Measurements from ENCODE around the gene COPS6. TPM values are rescaled to one million over a fixed set of nuclear protein-coding genes. Genes with fewer than 3 reads are reported as not detected.

The COPS6 gene
- total and polyA plus RNA-seq, 2 donors (not counting 1 experiment from before 2014, with no cell fraction given), result 76.5 to 79.6 TPM

DNA sequence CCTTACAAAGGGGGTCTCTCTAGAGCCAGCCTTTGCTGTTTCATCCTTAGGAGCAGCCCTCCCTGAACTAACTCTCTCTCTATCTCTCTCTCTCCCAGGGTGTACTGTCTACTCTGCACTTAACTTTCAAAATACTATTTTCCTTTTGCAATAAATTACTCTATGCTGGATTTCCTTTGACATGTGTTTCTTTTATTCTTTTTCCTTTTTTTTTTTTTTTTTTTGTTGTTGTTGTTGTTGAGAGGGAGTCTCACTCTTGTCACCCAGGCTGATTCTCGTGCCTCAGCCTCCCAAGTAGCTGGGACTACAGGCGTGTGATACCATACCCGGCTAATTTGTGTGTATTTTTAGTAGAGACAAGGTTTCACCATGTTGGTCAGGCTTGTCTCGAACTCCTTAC, 5.8 kb upstream of the COPS6 start:
- Histone ChIP-seq H3K27ac (ENCODE audit: low read length in 2 of 2) (peak overlapping the region; percentile 31 to 91), H3K4me3 (ENCODE audit: control extremely low read depth in 1 of 5, extremely low read depth in 1 of 5, insufficient read depth in 1 of 5, low read depth in 2 of 5, low read length in 4 of 5) (peak overlapping the region in 1 of 5 experiments; percentile 70), H4K20me1 (ENCODE audit: control insufficient read depth, insufficient read depth, low read length, poor library complexity, severe bottlenecking) (peaks cover 20% of the 10 kb centered on the region), H2AFZ (ENCODE audit: insufficient read depth, low read depth, low read length, poor library complexity, severe bottlenecking) (no peak overlapping the region), H3K27me3 (replicated peaks in 1 of 4; ENCODE audit: control extremely low read depth in 1 of 4, control insufficient read depth in 3 of 4, insufficient read depth in 4 of 4, low read length in 3 of 4) (no peaks in the 10 kb centered on the region), H3K36me3 (replicated peaks in 1 of 2; ENCODE audit: control extremely low read depth in 1 of 2, control insufficient read depth in 1 of 2, extremely low read depth in 1 of 2, insufficient read depth in 2 of 2, low read length in 1 of 2) (peaks cover 1 to 11% of the 10 kb centered on the region in 2 experiments), H3K79me2 (ENCODE audit: control insufficient read depth, insufficient read depth, low read length) (peaks cover 37% of the 10 kb centered on the region), H3K9me3 (ENCODE audit: control extremely low read depth in 1 of 3, control insufficient read depth in 2 of 3, insufficient read depth in 1 of 3, low read length in 2 of 3) (no peaks in the 10 kb centered on the region), H3K4me1 (ENCODE audit: control insufficient read depth in 2 of 2, insufficient read depth in 2 of 2, low read length in 2 of 2) (peaks cover 18 to 26% of the 10 kb centered on the region in 2 donors), H3K4me2 (replicated peaks; ENCODE audit: low read depth, low read length, poor library complexity, severe bottlenecking) (peak overlapping the region; percentile 72), H3K9ac (ENCODE audit: low read length) (peak overlapping the region; percentile 73)
- POLR2A ChIA-PET, result interaction anchor here (0.5 to 2.1 kb wide), 13 partner anchors 18 to 1168 kb away, joined by 3 to 19 read pairs (median 4); partner anchors contain the start of genes AP4M1, LAMTOR4, MBLAC1 and MCM7
- Mint-ChIP-seq H3K4me3 (peak overlapping the region; percentile 86), H3K27me3 (no peaks in the 10 kb centered on the region), H3K4me1 (peaks cover 36% of the 10 kb centered on the region), H3K27ac (peak overlapping the region; percentile 91), H3K9me3 (ENCODE audit: insufficient read depth) (no peaks in the 10 kb centered on the region)
- TF ChIP-seq, protein P1, sequence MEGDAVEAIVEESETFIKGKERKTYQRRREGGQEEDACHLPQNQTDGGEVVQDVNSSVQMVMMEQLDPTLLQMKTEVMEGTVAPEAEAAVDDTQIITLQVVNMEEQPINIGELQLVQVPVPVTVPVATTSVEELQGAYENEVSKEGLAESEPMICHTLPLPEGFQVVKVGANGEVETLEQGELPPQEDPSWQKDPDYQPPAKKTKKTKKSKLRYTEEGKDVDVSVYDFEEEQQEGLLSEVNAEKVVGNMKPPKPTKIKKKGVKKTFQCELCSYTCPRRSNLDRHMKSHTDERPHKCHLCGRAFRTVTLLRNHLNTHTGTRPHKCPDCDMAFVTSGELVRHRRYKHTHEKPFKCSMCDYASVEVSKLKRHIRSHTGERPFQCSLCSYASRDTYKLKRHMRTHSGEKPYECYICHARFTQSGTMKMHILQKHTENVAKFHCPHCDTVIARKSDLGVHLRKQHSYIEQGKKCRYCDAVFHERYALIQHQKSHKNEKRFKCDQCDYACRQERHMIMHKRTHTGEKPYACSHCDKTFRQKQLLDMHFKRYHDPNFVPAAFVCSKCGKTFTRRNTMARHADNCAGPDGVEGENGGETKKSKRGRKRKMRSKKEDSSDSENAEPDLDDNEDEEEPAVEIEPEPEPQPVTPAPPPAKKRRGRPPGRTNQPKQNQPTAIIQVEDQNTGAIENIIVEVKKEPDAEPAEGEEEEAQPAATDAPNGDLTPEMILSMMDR (IDR thresholded peaks at IDR 0.05), result no peak
- TF ChIP-seq EZH2 (IDR thresholded peaks at IDR 0.05; ENCODE audit: borderline replicate concordance, insufficient read depth, low read depth, low read length, poor library complexity, severe bottlenecking), result no peak
- DNase-seq (no peak), ATAC-seq (ENCODE audit: low read depth) (no peak)
- intact Hi-C loops (cut with micrococcal nuclease), result loop anchor here (1.0 to 10.0 kb wide), 9 partner anchors 18 to 592 kb away; partner anchors contain the start of genes AP4M1, CNPY4, FBXO24 and GNB2
- WGBS (ENCODE audit: insufficient coverage), result 50% methylated on average over 1 of the region's 4 CpGs
- CTCF ChIA-PET, result interaction anchor here (0.7 to 2.0 kb wide), 11 partner anchors 17 to 346 kb away, joined by 3 to 19 read pairs (median 5); partner anchors contain the start of genes AP4M1, MBLAC1, MCM7 and ZCWPW1

DNA sequence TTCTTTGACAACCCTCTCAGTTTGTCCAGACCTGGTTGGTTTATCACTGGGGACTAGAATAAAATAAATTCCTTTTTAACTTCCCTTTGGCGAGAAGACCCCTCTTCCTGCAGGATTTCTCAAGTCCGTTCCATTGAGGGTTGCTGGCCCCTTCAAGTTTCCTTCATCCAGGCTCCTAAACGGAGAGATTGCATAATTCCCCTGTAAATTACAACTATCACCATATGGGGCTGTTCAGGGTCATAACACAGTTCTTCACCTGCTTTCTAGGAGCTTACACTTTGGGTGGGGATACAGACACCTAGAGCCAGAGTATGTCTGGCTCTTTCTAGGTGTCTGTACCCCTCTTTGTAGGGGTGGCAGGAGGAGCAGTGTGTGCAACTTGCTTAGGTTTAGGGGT, 3.3 kb upstream of the COPS6 start:
- no peak for TF ChIP-seq EZH2 (IDR thresholded peaks at IDR 0.05; ENCODE audit: borderline replicate concordance, insufficient read depth, low read depth, low read length, poor library complexity, severe bottlenecking)
- TF ChIP-seq, protein P1 (IDR thresholded peaks at IDR 0.05), result no peak
- Histone ChIP-seq H3K4me2 (replicated peaks; ENCODE audit: low read depth, low read length, poor library complexity, severe bottlenecking) (no peak overlapping the region), H3K79me2 (ENCODE audit: control insufficient read depth, insufficient read depth, low read length) (peaks cover 24% of the 10 kb centered on the region), H3K4me3 (ENCODE audit: control extremely low read depth in 1 of 5, extremely low read depth in 1 of 5, insufficient read depth in 1 of 5, low read depth in 2 of 5, low read length in 4 of 5) (no peak overlapping the region), H3K36me3 (replicated peaks in 1 of 2; ENCODE audit: control extremely low read depth in 1 of 2, control insufficient read depth in 1 of 2, extremely low read depth in 1 of 2, insufficient read depth in 2 of 2, low read length in 1 of 2) (peaks cover 0 to under 1% of the 10 kb centered on the region in 2 experiments), H3K9me3 (ENCODE audit: control extremely low read depth in 1 of 3, control insufficient read depth in 2 of 3, insufficient read depth in 1 of 3, low read length in 2 of 3) (no peaks in the 10 kb centered on the region), H3K27ac (ENCODE audit: low read length in 2 of 2) (no peak overlapping the region), H3K27me3 (replicated peaks in 1 of 4; ENCODE audit: control extremely low read depth in 1 of 4, control insufficient read depth in 3 of 4, insufficient read depth in 4 of 4, low read length in 3 of 4) (no peaks in the 10 kb centered on the region), H3K9ac (ENCODE audit: low read length) (no peak overlapping the region), H4K20me1 (ENCODE audit: control insufficient read depth, insufficient read depth, low read length, poor library complexity, severe bottlenecking) (peaks cover 5% of the 10 kb centered on the region), H2AFZ (ENCODE audit: insufficient read depth, low read depth, low read length, poor library complexity, severe bottlenecking) (no peak overlapping the region), H3K4me1 (ENCODE audit: control insufficient read depth in 2 of 2, insufficient read depth in 2 of 2, low read length in 2 of 2) (peaks cover 30 to 39% of the 10 kb centered on the region in 2 donors)
- H3K4me1 Mint-ChIP-seq, result peaks cover 38% of the 10 kb centered on the region
- DNase-seq (no peak), ATAC-seq (ENCODE audit: low read depth) (no peak)
- no peak overlapping the region for H3K27ac Mint-ChIP-seq
- intact Hi-C loops (cut with micrococcal nuclease), result loop anchor here (10.0 kb wide), 3 partner anchors 529 to 589 kb away; partner anchors contain the start of genes GNB2, MOSPD3, ZKSCAN5 and ZNF394
- ChIA-PET POLR2A (no interaction called here), CTCF (no interaction called here)
- no peaks in the 10 kb centered on the region for H3K27me3 Mint-ChIP-seq
- peak overlapping the region; percentile 34 for H3K4me3 Mint-ChIP-seq
- WGBS (ENCODE audit: insufficient coverage), result 92% methylated on average over 2 of the region's 3 CpGs
- no peaks in the 10 kb centered on the region for H3K9me3 Mint-ChIP-seq (ENCODE audit: insufficient read depth)
